GM21515 (cell line): ENCODE results near the gene GRIN3B.

Source experiments
- ATAC-seq: cut with Tn5 transposase; IDR thresholded peaks from one replicate; pipeline ENCODE4 v1.9.1; 2021; ENCODE audit not compliant: unreplicated experiment

GRIN3B gene

DNA sequence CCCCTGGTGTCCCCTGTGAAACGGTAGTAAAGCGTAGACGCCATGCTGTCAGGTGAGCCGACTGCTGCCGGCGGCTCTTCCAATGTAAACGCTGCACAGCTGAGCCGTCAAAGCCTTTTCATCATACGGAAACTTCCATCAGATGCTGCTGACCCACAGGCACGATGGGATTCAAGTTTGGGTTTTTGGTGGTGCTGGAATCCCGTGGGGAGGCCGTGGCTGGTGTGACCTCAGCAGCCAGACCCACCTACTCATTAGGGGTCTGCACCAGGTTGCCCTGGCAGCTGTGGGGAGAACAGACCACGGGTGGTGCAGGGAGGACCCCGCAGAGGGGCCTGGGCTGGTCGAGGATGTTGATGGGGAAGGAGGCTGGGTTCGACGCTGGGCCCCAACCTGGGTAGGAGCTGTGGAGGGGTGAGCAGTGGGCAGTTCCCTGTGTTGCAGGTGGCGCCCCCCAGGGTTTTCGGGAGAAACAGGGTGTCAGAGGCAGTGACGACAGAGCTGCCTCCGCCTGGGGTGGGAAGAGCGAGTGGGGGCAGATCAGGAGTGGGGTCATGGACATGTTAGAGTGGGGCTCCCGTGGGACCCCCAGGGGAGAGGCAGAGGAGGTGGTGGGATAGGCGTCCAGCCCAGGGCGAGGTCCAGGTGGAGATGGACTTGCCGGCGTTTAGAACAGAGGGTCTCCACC, 6.6 kb downstream of the GRIN3B start:
- ATAC-seq, result no peak

DNA sequence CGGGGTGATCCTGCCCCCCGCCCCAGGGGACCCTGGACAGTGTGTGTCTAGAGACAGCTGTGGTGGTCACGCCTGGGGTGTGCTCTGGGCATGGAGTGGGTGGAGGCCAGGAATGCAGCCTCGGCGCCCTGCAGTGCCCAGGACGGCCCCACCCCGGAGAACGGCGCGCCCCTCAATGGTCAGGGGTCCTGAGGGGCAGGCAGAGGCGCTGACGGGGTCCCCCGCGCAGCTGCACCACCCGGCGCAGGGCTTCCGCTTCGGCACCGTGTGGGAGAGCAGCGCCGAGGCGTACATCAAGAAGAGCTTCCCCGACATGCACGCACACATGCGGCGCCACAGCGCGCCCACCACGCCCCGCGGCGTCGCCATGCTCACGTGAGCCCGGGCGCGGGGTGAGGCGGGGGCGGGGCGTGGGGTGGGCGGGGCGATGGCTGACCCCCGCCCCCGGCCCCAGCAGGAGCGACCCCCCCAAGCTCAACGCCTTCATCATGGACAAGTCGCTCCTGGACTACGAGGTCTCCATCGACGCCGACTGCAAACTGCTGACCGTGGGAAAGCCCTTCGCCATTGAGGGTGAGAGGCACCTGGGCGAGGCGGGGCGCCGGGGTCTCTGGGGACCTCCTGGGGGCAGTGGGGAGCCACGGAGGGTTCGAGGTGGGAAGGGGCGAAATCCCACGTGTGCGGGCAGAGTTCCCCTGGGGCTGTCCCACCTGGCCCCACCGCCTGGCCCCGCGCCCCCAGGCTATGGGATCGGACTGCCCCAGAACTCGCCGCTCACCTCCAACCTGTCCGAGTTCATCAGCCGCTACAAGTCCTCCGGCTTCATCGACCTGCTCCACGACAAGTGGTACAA, 7.4 kb downstream of the GRIN3B start:
- ATAC-seq, result no peak

DNA sequence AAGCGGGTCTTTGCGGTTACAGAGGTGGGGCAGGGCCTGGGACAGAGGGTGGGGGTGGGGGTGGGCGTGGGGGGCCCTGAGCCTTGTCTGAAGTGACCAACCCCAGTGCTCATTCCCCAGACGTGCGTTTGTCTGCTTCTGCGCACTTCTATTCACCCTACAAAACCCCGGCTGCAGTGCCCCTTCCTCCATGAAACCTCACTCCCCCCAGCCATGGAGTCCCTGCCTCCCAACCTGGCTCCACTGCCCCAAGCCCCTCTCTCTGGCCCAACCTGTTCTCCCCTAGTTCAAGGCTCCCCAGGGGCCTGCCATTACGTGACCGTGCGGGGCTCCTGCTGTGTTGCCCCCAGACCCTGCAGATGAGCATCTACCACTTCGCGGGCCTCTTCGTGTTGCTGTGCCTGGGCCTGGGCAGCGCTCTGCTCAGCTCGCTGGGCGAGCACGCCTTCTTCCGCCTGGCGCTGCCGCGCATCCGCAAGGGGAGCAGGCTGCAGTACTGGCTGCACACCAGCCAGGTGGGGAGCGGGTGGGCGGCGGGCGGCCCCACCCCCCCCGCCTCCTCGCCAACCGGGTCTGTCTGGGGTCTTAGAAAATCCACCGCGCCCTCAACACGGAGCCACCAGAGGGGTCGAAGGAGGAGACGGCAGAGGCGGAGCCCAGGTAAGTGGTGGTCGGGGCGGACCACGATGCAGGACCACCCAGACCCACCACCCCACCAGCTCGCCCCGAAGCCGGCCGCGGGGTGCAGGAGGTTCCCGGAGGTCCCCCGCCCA, 8.2 kb downstream of the GRIN3B start:
- ATAC-seq, result no peak

DNA sequence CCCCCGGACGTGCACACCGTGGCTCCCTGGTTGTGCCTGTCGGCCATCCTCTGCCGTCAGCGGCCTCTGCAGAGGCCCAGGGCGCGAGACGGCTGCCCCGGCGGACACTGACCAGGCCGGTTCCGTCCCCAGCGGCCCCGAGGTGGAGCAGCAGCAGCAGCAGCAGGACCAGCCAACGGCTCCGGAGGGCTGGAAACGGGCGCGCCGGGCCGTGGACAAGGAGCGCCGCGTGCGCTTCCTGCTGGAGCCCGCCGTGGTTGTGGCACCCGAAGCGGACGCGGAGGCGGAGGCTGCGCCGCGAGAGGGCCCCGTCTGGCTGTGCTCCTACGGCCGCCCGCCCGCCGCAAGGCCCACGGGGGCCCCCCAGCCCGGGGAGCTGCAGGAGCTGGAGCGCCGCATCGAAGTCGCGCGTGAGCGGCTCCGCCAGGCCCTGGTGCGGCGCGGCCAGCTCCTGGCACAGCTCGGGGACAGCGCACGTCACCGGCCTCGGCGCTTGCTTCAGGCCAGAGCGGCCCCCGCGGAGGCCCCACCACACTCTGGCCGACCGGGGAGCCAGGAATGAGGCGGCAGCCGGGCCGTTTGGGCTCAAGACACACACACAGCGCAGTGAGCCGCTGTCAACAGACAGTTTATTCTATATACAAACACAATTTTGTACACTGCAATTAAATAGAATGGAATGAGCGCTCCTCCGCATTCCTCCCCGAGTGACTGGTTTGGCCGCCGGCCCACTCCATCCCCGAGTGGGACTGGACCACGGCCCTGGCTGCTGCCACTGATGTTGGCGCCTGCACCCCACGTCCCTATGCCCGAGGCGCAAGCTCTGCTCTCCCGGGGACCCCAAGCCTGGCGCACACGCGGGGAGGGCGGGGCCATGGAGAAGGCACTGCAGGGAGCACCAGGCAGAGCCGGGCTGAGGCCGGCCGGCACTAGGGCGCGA, 9.1 kb downstream of the GRIN3B start:
- no peak for ATAC-seq

DNA sequence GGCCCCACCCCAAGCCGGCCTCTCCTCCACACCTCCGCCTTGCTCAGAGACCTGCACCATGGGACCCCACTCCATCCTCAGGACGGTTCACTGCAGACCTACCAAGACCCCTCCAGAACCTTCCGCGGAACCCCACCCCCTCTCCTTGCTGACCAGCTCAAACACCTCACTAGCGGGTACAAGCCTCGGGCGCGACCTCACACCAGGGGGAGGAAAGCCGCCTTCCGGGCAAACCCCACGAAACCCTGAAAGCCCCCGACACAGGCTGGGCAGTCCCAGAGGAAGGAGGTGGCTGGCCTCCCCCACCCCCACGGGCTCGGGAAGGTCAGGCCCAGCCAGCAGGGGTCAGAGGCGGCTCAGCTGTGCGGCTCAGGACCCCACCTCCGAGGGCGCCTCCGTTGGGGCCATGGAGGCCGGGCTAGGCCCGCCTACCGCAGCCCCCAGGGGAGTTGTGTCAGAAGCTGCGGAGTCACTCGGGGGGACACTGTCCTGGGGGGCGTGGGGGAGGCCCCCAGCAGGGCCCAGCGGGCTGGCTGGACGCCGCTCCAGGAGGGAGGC, 9.8 kb downstream of the GRIN3B start:
- ATAC-seq, result no peak

DNA sequence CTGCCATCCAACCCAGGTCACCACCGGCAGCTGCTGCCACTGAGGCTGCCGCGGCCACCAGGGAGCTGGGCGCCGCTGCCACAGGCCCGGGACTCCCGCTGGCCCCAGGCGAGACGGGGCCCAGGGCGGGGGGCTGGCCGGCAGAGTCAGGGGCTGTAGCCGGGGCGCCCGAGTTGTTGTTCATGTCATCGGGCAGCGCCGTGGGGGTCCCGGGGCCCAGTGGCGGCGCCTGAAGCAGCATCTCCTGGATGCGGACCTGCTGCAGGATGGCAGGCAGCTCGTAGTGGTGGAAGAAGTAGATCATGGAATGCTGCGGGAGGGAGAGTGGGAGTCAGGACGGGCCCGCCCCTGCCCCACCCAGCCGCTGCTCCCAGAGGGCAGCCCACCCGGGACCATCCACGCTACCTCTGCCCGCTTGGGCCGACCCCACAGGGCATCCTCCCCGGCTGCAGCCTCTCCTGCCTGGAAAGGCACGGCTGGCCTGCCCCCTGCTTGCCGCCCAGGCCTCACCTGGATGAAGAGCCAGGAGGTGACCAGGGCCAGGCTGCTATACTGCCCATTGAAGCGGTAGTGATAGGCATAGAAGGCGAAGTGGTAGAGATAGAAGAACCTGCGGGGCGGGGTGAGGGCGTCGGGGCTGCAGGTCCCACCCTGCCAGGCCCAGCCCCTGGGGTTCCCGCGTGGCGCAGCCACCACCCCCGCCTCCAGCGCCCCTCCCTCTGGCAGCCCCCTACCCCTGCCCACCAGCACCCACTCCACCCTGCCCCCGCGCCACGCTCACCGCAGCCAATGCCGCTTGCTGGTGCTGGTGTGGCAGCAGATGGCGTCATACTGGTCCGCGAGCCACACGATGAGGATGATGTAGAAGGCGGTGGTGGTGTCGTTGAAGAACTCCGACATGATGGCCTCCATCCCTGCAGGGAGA, 10.6 kb downstream of the GRIN3B start:
- no peak for ATAC-seq

DNA sequence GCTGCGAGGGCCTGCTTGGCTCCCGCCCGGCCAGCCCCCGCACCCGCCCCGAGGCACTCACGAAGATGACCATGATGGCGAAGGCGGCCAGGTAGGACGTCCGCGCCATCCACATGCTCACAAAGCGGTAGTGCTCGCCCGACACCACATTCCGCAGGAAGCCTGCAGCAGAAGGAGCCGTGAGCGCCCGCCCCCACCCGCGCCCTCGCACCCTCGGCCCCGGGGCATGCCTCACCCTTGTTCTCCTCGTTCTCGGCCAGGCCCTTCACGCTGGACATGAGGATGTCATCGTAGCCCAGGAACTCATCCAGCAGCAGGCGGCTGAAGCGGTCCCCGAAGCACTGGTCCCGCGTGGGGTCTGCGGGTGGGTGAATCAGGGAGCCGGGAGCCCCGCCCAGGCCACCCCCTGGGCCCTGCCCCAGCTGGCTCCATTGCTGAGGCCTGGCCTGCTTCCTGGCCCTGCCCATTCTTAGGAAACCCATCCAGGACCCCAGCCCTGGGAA, 11.7 kb downstream of the GRIN3B start:
- no peak for ATAC-seq

DNA sequence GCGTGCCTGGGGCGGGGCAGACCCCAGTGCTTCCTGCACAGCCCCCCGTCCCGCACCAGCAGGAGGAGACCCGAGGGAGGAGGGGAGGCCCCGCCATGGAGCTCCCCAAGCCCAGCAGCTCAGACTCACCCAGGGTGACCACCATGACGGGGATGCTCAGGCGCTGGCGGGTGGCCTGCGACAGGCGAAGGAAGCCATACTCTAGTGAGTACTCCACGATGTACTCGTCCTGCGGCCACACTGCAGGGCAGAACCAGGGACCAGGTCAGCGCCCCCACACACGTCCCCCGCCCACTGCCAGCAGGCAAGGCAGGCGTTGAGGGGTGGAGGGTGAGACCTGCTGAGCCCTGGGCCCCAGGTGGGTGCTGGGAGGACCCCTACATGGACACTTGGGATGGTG, 12.1 kb downstream of the GRIN3B start:
- ATAC-seq, result no peak

DNA sequence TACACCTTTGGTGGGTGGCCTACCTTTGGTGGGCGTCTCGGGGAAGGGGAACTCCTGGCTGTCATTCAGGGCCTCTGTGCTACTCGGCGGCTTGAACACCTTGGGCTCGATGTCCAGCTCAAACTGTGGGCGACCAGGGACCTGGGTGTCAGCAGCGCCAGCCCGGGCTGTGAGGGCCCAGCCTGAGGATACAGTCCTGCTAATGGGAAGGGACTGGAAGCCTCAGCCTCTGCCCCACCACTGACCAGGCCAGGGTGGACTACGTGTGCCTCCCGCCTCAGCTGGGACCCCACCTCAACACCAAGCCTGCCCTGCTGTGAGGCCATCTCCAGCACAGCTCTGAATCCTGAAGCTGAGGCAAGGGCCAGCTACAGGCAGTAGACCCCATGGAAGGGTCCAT, 13.0 kb downstream of the GRIN3B start:
- ATAC-seq, result no peak

DNA sequence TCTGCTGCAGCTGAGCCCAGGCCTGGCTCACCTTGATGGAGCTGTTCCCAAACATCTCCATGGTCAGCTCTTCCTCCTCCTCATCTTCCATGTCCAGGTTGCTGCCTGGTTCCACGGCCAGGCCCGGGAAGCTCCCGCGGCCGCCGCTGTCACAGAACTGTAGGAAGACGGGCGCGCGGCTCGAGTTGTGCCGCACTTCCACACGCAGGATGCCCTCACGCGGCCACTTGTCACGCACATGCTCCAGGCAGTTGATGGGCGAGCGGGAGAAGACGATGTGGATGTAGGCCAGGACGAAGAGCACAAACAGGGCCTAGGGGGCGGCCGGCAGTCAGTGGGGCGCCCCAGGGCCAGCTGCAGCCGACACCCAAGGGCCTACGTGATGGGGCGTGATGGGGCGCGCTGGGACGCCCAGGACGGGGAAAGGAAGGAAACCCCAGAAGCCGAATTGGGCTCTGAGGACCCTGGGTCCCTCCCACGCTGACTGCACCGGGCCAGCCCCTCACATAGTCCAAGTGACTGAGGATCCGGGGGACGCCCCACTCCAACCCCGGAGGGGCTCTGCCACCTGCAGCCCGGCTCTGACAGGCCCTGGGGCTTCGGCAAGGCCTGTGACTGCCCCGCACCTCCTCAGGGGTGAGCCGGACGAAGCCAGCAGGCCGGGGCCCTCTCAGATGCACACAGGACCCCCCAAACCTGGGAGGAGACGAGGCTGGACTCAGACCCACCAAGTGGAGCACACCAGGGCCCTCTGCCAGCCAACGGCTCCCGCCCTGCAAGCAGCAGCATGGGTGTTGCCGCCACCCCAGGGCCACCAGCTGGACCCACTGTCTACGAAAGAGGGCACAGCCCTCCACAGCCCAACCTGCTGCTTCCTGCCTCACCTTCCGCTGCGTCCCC, 14.2 kb downstream of the GRIN3B start:
- ATAC-seq, result no peak

DNA sequence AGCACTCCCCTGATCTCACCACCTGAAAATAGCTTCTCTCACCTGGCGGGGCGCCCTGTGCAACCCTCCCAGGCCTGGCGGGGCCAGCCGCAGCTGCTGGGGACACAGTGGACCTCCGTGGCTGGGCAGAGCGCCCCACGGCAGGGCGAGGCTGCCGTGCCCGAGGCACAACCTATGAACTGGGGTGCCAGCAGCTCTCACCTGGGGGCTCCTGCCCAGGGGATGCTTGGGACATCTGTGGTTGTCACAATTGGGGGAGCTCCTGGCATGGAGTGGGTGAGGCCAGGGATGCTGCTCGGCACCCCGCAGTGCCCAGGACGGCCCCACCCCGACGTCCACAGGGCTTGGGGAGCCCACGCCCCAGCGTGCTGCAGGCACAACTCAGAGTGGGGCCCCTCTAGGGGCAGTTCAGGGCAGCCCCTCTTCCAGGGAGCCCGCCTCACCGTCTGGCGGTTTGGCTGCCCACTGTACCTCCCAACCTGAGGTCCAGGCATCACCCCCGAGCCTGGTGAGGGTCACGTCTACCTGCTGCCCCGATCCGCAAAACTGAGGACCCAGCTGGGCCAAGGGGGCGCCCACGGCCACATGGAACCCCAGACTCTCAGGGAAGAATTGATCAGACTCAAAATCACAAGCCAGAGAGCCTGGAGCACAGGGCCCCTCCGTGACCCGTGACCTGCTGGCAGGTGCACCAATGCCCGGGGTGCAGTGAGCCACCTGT, 15.0 kb downstream of the GRIN3B start:
- ATAC-seq, result no peak

DNA sequence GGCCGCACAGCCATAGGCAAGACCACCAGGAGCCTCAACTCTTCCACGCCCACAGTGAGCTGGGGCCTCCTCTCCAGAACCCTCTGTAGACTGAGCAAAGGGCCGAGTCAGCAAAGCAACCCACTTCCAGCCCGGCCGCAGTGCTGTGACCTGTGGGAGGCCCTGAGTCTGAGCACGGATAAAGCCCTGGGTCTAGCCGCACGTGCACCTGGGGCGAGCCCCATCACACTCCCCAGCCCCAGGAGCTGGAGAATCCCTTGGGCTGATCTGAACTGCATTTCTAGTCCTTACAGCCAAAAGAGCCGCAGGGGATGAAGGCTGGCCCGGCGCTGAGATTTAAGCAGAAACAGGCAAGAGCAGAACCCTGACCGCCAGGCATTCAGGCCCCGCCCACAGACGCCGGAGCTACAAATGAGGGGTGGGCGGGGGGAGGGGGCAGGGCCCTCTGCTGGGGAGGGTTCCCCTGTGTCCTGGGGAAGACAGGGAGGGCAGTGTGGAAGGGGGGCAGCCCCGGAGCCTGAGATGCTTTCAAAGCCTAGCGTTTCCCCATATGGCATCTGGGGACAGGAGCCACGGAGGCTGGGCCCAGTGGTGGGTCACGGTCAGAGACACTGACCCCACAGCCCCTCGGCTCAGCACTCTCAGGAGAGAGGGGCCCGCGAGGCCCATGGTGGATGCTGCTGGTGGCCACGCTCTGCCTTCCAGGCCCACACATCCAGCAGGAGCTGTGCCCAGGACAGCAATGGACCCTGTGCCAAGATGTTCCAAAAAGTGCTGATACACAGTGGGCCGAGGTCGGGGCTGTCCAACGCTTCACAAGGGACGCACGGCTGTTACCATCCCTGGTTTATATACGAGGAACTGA, 15.8 kb downstream of the GRIN3B start:
- ATAC-seq, result no peak

DNA sequence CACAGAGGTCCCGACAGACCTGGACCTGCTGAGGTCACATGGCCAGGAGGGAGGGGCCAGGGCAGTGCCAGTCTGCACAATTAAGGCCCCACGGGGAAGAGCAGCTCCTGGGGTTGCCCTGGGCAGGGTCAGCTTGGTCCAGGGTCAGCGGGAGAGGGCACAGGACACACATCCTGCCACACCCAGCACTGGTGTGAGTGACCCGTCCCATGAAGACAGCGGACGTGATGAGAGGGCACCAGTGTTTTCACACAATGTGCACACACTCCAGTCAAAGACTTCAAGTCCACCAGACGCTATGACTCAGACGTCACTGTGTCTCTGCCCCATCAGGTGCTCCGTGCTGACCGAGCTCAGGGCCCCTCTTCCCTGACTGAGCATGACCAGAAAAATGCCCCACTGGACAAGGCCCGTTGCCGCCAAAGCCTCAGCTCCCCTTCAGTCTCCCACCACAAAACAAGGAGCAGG, 16.5 kb downstream of the GRIN3B start:
- ATAC-seq, result no peak

DNA sequence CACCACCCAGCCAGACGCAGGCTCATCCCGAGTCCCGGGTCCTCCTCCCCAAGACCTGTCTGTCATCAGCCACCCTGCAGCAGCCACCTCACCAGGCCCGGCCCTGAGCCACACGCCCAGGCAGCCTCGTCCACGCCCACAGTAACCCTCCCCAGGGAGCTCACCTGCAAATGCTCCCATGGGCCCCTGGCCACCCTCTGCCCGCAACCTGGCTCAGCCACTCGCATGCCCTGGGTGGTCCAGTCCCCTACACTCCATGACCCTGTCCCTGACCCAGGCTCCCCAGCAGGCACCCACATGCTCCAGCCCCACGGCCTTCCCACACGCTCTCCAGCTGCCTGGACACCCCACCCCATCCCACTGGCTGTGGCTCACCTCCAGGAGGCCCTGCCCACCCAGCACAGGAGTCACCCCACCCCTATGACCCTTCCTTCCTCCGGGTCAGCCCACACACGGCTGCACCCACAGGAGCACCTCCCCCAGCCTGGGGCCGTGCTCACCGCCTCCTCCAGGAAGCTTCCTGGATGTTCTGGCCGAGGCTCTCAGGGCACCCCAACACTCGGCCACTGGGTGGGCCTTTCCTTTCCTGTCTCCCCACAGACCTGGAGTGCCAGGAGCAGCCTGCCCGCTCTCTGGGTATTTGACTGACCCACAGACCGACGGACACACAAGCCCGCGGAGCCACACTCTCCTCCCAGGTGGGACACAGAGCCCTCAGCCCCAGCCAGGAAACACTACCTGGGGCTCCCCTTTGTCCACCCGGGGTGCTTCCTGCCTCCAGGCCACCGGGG, 17.1 kb downstream of the GRIN3B start:
- ATAC-seq, result no peak

DNA sequence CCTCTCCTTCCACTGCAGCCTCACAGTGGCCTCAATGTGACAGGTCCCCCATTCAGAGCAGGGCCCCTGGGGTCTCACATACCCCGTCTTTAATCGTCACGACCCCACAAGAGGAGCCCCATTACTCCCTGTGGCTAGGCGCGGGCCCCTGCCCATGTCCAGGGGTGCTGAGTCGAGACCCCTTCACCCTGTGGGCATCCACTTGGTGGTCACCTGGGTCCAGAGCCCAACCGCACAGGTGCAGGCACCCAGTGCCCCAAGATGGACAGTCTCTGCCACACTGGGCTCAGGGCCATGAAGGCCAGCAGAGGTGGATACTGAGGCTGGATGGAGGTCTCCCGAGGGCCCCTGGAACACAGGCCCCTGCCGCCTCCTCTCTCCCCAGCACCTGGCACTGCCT, 17.7 kb downstream of the GRIN3B start:
- ATAC-seq, result no peak

DNA sequence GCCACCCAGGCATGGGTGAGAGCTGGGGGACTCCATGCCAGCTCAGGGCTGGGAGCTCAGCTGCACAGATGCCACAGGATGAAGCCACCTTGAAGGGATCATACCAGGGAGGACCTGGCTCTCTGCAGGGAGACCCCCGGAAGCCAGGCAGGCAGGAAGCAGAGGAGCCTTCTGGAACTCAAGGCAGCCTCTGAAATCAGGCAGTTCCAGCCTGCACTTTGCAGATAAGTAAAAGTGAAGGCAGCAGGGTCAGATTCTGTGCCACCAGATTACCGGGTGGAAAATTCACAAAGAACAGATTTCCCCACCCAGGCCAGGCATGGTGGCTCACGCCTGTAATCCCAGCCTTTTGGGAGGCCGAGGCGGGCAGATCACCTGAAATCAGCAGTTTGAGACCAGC, 18.2 kb downstream of the GRIN3B start:
- no peak for ATAC-seq
